Ramos (cell line): ENCODE results near the gene RFK.
"Not testable (repeated sequence)": the region's sequence is repeated elsewhere in the genome, so short reads cannot be mapped to it uniquely, and the experiment has no call there.

Experiments
- in situ Hi-C: fragments of 300-500 bp; cut with MboI; formaldehyde crosslinking; loops from one replicate; pipeline ENCODE4 v1.14.3; 2022; ENCODE audit warnings: low sequenced_read_pairs; ENCODE audit not compliant: unreplicated experiment

RFK gene

DNA sequence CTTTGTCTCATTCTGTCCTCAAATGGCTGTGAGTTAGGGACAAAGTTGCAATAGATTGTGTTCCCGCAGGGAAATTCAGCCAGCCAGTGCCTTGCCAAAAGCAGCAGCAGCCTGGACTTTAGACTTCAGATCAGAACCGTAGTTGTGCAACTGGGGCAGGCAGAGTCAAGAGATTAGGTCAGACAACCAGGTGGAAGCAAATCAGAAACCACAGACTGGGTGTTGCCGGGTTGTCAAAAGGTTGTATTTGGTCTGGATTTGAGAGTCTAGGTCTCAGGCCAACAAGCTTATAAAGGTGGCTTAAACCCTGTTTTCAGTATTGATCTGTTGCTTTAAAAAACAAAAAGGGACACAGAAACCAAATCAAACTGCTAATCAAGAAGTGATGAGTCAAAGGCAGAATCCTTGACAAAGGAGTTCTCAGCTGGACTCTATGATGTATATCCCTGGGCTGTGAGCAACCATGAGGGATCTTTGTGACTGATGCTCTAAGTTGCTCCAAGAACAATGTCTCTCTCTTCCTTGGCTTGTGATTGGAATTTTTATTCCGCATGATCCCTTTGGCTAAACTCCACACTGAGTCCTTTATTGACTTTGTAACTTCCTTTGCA, 20.9 kb downstream of the RFK start:
- in situ Hi-C loops, result no loop called here

DNA sequence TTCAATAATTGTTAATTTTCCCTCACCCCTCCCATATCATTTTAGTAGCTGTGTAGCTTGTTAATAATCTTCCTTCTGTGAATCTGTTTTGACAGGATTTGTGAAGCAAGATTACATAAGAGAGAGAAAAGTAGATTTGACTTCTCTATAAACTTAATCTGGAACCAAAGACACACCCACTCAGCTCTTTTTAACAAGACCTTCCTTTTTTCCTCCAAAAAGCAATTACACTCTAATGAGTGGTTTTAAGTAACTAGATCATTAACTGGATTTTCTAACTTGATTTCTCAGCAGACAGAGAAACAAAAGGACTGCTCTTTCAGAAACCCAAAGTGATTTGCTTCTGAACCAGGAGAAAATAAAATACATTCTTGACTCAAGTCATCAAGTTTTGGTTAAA, 21.9 kb downstream of the RFK start:
- in situ Hi-C loops, result no loop called here

DNA sequence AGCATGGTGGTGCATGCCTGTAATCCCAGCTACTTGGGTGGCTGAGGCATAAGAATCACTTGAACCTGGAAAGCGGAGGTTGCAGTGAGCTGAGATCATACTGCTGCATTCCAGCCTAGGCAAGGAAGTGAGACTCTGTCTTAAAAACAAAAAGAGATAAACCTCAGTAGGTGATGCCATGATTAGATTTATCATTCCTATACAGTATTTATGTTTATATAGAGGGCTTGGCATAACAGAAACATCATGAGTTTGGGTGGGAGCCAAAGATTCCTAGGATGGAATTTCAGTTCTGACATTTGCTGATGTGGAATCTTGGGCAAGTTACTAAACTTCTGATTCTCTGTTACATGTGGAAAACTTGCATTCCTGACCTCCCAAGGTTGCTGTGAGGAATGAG, 22.3 kb downstream of the RFK start:
- in situ Hi-C loops, result no loop called here

DNA sequence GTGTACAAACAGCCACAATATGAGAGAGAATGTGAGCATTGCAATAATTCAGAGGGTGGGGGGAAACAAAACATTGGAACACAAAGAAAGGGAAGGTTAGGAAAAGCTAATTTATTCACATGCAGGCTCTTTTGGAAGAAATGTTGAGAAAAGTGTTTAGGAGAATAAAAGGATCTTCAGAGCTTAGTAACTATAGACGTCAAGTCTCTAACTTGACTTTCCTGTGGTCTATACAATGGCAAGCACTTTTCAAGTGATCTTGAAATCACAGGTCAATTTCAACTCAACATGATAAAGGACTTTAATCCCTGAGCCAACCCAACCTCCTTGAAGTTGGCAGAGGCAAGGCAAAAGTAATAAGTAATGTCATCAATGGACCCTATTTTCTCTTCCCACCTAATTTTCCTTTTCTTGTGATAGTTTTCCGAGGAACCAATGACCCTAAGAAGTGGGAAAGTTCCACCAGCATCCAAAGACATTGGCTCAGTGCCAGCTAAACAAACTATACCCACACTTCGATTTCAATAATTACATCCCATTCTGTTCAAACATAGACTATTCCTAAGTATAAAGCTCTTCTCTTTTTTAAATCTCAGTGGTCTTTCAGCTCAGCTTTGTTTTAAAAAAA, 23.7 kb downstream of the RFK start:
- in situ Hi-C loops, result no loop called here

DNA sequence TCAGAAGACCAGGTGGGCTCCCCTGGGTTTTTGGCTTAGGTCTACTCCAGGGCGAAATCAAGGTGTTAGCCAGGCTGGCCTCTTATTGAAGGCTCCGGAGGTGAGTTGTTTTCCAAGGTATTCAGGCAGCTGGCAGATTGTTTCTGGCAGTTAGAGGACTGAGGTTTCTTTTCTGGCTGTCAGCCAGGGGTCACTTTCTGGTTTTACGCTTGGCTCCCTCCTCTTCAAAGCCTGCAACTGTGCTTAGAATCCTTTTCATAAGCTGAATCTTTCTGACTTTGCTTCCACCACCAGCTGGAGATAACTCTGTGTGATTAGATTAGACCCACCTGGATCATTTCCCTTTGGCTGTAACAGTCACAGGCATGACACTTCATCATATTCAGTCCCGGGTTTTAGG, 24.6 kb downstream of the RFK start:
- in situ Hi-C loops, result no loop called here

DNA sequence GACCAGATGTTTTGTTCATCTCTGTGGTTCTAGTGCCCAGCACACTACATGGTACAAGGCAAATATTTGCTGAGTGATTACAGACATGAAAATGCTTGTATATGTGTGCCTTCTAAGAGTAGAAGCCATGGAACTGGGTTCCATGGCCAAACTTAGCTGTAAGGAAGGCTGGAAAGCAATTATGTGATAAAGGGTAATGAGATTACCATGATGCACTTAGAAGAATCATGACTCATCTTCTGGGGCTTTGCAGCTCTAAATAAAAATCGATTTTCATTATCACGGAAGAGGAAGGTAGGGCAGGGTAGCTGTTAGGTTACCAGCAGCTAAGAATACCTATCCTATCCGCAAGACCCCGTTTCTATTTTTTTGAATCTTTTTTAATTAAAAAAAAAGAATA, 28.0 kb downstream of the RFK start:
- in situ Hi-C loops, result no loop called here

DNA sequence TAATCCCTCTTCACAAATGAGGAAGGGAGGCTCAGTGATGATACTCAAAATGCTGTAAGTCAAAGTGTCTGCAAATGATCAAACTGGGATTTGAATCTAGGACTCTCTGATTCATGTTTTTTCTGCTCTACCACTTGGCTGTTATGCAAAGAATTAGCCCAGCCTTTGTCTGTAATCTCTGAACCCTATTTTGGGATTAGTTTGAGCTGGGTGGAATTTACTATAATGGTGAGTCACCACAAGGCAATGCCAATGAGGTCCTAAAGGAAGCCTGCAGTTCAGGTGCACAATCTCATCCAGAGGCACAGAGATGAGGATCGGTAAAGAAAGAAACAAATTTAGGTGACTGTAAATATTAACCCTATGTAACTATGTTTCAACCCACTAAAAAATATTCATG, 29.2 kb downstream of the RFK start:
- in situ Hi-C loops, result no loop called here

DNA sequence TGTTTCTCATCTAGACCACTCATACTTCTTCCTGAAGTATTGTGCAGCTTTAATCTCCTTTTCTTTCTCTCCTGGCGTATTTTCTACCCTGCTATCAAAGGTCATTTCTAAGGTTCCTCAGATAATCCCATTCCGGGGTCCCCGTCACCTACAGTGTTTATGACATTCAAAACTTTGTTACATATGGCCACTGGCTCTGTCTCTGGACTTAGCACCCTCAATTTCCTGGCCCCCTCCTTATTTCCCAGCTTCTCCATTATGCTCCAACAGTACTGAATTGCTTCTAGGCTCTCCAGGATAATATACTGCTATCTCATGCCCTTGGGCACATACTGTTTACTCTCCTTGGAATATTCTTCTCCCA, 31.2 kb downstream of the RFK start:
- in situ Hi-C loops, result no loop called here

DNA sequence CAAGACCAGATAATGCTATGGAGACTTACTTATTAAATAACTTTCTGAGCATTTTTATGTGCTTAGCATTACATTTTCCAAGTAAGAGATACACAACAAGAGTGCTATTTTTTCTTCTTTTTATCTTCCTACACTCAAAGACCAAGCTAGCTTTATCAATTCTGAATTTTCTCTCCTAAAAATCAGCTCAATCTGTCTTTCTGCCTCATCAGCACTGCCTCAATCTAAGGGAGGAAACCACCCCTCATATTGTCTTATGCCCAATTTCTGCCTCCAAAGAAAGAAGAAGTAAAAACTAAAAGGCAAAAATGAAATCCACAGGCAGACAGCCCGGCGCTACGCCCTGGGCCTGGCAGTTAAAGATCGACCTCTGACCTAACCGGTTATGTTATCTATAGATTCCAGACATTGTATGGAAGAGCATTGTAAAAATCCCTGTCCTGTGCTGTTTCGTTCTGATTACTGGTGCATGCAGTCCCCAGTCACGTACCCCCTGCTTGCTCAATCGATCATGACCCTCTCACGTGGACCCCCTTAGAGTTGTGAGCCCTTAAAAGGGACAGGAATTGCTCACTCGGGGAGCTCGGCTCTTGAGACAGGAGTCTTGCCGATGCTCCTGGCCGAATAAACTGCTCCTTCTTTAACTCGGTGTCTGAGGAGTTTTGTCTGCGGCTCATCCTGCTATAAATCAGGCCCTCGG, 31.7 kb downstream of the RFK start:
- in situ Hi-C loops, result not testable (repeated sequence)

DNA sequence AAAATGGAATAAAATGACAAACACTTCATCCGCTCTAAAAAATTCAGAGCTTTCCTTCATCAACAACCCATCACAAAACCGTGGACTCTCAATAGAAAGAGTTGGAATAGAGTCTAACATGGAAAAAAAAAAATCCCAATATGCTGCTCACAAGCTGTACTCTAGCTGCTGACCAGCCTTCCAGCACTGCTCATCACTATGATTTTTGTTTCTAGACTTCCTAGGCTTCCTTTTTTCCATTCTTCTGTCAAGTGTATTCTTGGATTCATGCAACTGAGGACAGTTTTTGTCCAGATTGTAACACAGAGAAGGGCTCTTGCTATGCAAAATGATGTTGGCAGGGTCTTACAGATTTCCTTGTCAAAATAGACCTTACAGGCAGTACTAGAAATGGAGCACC, 34.5 kb downstream of the RFK start:
- in situ Hi-C loops, result no loop called here

DNA sequence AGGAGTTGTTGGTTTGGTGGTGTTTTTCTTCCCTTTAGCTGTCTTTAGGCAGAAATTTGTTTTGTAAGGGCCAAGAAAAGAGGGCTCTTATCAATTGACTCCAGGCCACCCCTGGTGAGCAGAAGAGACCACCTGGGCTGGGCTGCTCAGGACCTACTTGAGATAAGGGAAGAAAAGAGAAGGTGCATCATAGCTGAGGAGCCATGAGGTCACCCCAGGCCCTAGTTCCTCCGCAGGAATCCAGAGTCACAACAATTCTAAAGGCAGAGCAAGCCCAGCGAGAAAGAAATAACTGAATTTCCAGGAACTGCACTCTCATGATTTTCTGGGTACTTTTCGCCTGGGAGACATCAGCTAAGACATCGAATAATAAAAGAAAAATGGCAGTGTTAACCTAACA, 34.9 kb downstream of the RFK start:
- in situ Hi-C loops, result no loop called here

DNA sequence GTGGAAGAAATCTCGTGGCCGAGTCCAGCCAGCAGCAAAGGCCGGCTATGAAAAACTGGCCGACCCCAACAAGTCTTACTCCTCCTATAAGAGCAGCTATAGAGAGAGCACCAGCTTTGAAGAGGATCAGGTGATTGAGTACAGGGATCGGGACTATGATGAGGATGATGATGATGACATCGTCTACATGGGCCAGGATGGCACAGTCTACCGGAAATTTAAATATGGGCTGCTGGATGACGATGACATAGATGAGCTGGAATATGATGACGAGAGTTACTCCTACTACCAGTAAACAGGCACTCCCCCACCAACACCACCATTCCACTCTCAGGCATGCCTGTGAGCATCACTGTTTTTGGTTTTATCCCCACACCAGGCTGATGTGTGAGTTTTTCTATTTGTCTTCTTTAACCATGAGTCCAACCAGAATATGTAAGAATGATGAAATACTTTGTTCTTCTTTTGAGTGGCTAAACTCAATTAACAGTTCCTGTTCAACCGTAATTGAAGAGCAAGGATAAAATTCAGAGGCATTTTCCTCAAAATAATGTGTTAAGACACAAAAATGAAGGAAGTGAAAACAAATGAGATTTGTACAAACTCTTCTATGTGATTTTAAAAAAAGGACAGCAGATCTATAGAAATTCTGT, 35.5 kb downstream of the RFK start:
- in situ Hi-C loops, result no loop called here

DNA sequence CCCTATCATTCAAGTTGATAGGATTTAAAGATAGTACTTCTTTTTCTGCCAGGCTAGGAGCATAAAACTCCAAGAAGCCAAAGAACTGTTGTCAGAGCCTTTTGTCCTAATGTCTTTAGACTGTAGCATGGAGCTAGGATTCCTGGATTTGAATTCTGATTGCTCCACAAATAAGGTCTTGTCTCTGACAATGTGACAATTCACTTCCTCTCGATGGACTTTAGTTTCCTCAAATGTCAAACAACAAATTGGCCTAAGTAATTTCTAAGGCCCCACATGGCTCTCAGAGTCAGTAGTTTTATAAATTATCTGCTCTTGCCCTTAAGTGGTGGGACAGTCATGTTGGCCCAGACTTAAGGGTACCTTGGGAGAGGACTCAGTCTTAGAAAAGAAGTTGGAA, 36.7 kb downstream of the RFK start:
- in situ Hi-C loops, result no loop called here

DNA sequence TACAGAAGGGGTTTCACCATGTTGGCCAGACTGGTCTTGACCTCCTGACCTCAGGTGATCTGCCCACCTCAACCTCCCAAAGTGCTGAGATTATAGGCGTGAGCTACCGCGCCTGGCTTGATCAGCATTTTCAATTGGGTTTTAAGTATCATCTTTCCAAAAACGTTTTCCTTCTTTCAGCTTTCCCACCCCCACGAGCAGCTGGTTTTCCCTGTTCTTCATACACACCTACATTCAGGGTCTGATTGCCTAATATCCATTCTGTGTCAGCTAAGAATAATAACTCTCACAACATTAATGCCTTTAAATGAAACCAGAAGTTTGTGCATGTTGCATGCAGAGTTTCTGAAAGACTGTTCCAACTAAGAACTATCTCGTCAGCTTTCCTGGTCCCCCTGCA, 38.3 kb downstream of the RFK start:
- in situ Hi-C loops, result no loop called here

DNA sequence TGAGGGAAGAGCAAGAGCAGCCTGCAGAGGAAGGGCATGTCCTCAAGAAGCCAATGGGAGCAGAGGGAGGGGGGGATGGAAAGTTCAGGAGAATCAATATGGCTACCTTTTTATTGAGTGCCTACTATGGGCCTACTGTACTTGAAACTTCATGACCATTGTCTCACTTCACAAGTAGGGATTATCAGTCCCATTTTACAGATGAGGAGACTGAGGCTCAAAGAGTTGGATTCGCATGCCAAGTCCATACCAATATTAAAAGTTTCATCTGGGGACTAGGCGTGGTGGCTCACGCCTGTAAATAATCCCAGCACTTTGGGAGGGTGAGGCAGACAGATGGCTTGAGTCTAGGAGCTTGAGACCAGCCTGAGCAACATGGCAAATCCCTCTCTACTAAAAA, 40.0 kb downstream of the RFK start:
- in situ Hi-C loops, result no loop called here

DNA sequence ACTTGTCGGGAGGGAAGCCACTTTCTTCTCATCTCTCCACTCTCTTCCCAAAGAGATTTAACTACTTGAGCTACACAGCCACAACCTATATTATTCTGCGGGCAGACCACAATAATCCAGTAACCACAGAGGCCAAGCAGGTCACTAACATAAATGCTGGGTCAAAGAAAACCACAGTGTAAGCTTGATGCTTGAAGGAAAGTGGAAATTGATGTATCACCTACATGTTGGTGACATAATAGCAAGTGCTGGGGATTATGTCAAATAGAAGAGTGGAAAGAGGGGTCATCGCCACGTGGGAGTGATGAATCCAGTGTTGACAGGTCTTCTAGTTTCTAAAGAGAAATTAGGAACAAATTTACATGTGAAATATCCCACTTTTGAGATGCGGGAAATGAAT, 40.9 kb downstream of the RFK start:
- in situ Hi-C loops, result no loop called here

DNA sequence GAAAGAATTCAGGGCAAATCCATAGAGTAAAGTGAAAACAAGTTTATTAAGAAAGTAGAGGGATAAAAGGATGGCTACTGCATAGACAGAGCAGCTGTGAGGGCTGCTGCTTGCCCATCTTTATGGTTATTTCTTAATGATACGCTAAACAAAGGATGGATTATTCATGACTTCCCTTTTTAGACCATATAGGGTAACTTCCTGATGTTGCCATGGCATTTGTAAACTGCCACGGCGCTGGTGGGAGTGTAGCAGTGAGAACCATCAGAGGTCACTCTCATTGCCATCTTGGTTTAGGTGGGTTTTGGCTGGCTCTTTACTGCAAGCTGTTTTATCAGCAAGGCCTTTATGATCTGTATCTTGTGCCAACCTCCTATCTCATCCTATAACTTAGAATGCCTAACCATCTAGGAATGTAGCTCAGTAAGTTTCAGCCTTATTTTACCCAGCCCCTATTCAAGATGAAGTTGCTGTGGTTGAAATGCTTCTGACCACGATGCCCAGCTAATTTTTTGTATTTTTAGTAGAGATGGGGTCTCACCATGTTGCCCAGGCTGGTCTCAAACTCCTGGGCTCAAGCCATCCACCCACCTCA, 42.1 kb downstream of the RFK start:
- in situ Hi-C loops, result no loop called here

DNA sequence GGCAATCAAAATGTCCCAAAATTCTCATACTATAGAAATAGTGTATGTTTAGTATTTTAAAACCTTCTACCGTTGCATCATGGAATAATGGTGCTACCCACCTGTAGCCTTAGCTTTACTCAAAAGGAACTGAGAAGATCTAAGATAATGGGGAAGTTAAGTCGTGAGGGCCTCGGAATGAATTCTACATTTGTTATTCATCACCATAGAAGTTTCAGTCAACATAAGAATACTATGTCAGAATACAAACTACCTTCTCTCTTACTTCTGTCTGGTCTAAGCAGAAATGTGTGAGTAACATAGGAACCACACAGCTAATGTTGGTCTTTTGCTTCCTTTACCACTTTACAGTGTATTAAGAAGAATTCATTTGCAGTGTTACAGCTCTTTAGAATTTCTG, 43.2 kb downstream of the RFK start:
- in situ Hi-C loops, result no loop called here

DNA sequence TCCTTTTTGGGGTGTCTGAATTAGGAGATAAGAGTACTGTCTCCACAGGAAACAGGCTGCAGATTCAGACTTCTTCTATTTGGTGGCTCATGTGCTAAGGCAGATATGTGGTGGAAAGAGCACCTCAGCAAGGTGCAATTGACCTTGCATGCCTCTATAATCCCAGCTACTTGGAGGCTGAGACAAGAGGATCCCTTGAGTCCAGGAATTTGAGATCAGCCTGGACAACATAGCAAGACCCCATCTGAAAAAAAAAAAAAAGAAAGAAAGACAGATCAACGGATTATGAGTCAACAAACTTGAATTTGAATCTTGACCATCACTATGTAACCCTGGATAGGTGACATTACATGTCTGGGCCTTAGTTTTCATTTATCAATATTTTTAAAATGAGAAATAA, 44.4 kb downstream of the RFK start:
- in situ Hi-C loops, result no loop called here

DNA sequence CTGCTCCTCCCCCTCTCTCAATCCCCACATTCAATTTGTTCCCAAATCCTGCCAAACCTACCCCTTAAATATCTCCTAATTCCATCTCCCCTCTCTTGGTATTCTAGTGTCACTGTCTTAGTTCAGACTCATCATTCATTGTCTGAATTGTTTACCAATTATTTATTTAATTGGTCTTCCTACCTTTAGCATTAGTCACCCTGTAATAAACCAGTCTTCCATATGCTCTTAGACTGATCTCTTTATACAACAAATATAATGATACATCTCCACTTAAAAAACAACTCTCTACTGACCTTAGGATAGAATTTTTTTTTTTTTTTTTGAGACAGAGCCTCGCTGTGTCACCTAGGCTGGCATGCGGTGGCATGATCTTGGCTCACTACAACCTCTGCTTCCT, 51.4 kb downstream of the RFK start:
- in situ Hi-C loops, result no loop called here

DNA sequence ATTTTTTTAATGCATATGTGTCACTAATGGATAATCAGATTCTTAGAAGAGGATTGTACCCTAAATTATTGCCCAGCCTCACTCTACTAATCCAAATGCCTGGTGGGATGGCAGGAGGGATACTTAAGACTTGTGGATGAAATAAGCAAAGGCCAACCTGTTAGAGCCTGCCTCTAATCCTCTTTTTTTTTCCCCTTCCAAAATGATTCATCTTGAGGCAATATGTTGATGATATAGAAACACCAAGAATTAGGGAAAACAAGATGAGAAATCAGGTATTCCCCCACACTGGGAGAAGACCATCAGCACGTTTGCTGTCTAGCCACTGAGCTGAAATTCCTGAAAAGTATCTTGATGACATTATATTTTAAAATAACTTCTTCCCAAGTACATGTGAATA, 52.0 kb downstream of the RFK start:
- in situ Hi-C loops, result no loop called here
